MM.1S (cell line): ENCODE measurements around the gene GLB1L3.

Experiments
- DNase-seq: peaks from one replicate; pipeline ENCODE4 v3.0.0-alpha.2; 2015
- H2AFZ ChIP-seq: fragments of 300-600 bp; sonication (generic); 2 replicates; pipeline ENCODE4 v1.6.0; 2016; ENCODE audit warnings: antibody characterized with exemption, low read length
- H3F3A ChIP-seq: fragments of 300-600 bp; sonication (generic); 2 replicates; pipeline ENCODE4 v1.6.1; 2016; ENCODE audit warnings: mild to moderate bottlenecking, antibody characterized with exemption, low read length, moderate library complexity, mixed read lengths; ENCODE audit not compliant: insufficient read depth
- H3K27ac ChIP-seq: fragments of 300-600 bp; sonication (generic); 2 replicates; pipeline ENCODE4 v1.5.1; 2016; ENCODE audit warnings: mild to moderate bottlenecking, low read length
- H3K27me3 ChIP-seq: fragments of 300-600 bp; sonication (generic); replicated peaks from 2 replicates; pipeline ENCODE4 v1.6.0; 2016; ENCODE audit warnings: low read length; ENCODE audit not compliant: insufficient read depth
- H3K36me3 ChIP-seq: fragments of 300-600 bp; sonication (generic); replicated peaks from 2 replicates; pipeline ENCODE4 v1.6.1; 2016; ENCODE audit warnings: mild to moderate bottlenecking, low read length, mixed read lengths; ENCODE audit not compliant: insufficient read depth
- H3K4me1 ChIP-seq: fragments of 300-600 bp; sonication (generic); 2 replicates; pipeline ENCODE4 v1.6.1; 2016; ENCODE audit warnings: low read length, mixed read lengths
- H3K4me2 ChIP-seq: fragments of 300-600 bp; sonication (generic); 2 replicates; pipeline ENCODE4 v1.6.0; 2016; ENCODE audit warnings: low read depth, low read length
- H3K4me3 ChIP-seq: fragments of 300-600 bp; sonication (generic); 2 replicates; pipeline ENCODE4 v1.5.1; 2016; ENCODE audit warnings: low read length, mixed read lengths
- H3K79me2 ChIP-seq: fragments of 300-600 bp; sonication (generic); 2 replicates; pipeline ENCODE4 v1.6.1; 2016; ENCODE audit warnings: mixed run types, low read length, mixed read lengths
- H3K9ac ChIP-seq: fragments of 300-600 bp; sonication (generic); 2 replicates; pipeline ENCODE4 v1.6.1; 2016; ENCODE audit warnings: low read length, mixed read lengths
- H3K9me2 ChIP-seq: fragments of 300-600 bp; sonication (generic); replicated peaks from 2 replicates; pipeline ENCODE4 v1.6.1; 2016; ENCODE audit warnings: mild to moderate bottlenecking, low read length, mixed read lengths; ENCODE audit not compliant: insufficient read depth
- H3K9me3 ChIP-seq: fragments of 300-600 bp; sonication (generic); replicated peaks from 2 replicates; pipeline ENCODE4 v1.6.1; 2016; ENCODE audit warnings: mild to moderate bottlenecking, low read length, mixed read lengths; ENCODE audit not compliant: insufficient read depth
- H4K20me1 ChIP-seq: fragments of 300-600 bp; sonication (generic); 2 replicates; pipeline ENCODE4 v1.6.1; 2016; ENCODE audit warnings: mild to moderate bottlenecking, low read length, moderate library complexity, mixed read lengths; ENCODE audit not compliant: insufficient read depth
- EZH2 ChIP-seq: fragments of 300-600 bp; sonication (generic); optimal IDR thresholded peaks from 2 replicates; pipeline ENCODE3; 2017; ENCODE audit warnings: low read depth, mild to moderate bottlenecking, antibody characterized with exemption, low read length, mixed read lengths
- EZH2phosphoT487 ChIP-seq: fragments of 300-600 bp; sonication (generic); IDR thresholded peaks from 2 replicates; pipeline ENCODE4 v1.6.1; 2018; ENCODE audit warnings: antibody characterized with exemption, low read length
- TF ChIP-seq, protein P1 (sequence below): fragments of 300-600 bp; sonication (generic); IDR thresholded peaks from 2 replicates; pipeline ENCODE4 v1.5.1; 2016; ENCODE audit warnings: antibody characterized with exemption, low read length, mixed read lengths

Gene GLB1L3

DNA sequence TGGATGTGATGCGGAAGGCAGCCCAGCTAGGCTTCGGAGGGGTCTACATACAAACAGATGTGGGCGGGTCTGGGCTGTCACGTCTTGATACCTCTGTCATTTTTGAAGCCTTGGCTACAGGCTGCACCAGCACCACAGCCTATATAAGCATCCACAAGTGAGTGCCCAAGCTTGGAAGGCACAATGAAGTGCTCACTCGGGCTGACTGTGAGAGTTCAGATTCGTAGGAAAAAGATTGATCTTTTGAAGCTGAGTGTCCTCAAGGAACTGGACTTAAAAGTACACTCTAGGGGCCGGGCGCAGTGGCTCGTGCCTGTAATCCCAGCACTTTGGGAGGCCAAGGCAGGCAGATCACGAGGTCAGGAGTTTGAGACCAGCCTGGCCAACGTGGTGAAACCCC is 19.1 kb upstream of the GLB1L3 start:
- Histone ChIP-seq H4K20me1 (no peaks in the 10 kb centered on the region), H3K36me3 (no peaks in the 10 kb centered on the region), H3K4me2 (no peak overlapping the region), H3K79me2 (peaks cover 35% of the 10 kb centered on the region), H3K27me3 (no peaks in the 10 kb centered on the region), H2AFZ (no peak overlapping the region), H3K9me2 (no peaks in the 10 kb centered on the region), H3K27ac (no peak overlapping the region), H3K9ac (no peak overlapping the region), H3K4me1 (peaks cover 26% of the 10 kb centered on the region), H3K4me3 (no peak overlapping the region), H3K9me3 (no peaks in the 10 kb centered on the region), H3F3A (no peaks in the 10 kb centered on the region)
- TF ChIP-seq, protein P1, sequence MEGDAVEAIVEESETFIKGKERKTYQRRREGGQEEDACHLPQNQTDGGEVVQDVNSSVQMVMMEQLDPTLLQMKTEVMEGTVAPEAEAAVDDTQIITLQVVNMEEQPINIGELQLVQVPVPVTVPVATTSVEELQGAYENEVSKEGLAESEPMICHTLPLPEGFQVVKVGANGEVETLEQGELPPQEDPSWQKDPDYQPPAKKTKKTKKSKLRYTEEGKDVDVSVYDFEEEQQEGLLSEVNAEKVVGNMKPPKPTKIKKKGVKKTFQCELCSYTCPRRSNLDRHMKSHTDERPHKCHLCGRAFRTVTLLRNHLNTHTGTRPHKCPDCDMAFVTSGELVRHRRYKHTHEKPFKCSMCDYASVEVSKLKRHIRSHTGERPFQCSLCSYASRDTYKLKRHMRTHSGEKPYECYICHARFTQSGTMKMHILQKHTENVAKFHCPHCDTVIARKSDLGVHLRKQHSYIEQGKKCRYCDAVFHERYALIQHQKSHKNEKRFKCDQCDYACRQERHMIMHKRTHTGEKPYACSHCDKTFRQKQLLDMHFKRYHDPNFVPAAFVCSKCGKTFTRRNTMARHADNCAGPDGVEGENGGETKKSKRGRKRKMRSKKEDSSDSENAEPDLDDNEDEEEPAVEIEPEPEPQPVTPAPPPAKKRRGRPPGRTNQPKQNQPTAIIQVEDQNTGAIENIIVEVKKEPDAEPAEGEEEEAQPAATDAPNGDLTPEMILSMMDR, result no peak
- TF ChIP-seq EZH2phosphoT487, result no peak
- no peak for TF ChIP-seq EZH2
- DNase-seq, result no peak

DNA sequence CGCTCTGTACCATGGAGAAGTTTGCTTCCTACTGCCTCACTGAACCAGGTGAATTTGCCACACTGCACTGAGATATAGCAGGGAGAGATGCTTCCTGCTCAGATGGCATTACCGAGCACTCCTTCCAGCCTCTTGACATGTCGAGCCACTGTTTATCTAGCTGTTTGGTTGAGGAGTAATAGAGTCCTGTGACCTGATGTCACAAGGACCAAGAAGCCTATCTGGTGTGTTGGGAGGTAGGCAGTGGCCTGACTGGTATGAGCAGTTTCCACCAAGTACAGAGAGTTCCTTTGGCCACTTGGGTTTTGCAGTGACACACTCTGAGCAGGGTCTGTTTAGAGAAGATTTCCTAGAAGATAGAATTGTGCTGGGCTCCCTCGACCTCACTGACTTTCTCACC is 17.6 kb upstream of the GLB1L3 start:
- Histone ChIP-seq H3K9me2 (no peaks in the 10 kb centered on the region), H3K9ac (no peak overlapping the region), H3K79me2 (peaks cover 30% of the 10 kb centered on the region), H3F3A (no peaks in the 10 kb centered on the region), H3K4me2 (no peak overlapping the region), H3K36me3 (no peaks in the 10 kb centered on the region), H3K9me3 (no peaks in the 10 kb centered on the region), H2AFZ (no peak overlapping the region), H4K20me1 (no peaks in the 10 kb centered on the region), H3K4me3 (no peak overlapping the region), H3K4me1 (peaks cover 26% of the 10 kb centered on the region), H3K27ac (no peak overlapping the region), H3K27me3 (no peaks in the 10 kb centered on the region)
- TF ChIP-seq, protein P1, result no peak
- TF ChIP-seq EZH2 (no peak), EZH2phosphoT487 (no peak)
- DNase-seq, result no peak

DNA sequence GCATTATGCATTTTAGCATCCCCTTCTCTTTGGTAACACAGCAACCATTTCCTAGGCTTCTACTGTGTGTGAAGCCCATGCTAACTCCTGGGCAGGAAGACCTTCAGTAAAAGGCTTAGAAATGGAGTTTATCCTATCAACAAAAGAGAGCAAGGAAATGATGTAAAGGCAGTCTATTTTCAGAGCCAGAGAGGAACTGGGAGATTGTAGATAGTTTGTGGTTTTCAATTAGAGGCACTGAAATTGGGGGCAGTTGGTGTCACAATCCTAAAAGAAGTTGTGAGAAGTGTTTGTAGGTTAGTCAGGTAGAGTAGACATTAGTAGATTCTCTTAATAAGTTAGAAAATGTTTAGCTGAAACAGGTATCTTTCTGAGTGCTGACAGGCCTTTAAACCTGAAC is 15.7 kb upstream of the GLB1L3 start:
- Histone ChIP-seq H3K79me2 (peaks cover 10% of the 10 kb centered on the region), H3K36me3 (no peaks in the 10 kb centered on the region), H3K9me2 (no peaks in the 10 kb centered on the region), H3K4me3 (no peak overlapping the region), H2AFZ (no peak overlapping the region), H3F3A (no peaks in the 10 kb centered on the region), H3K9ac (peak overlapping the region; percentile 7; the same call in 1 of the 2 replicates), H3K27me3 (no peaks in the 10 kb centered on the region), H3K27ac (peak overlapping the region; percentile 49; the same call in 1 of the 2 replicates), H3K4me1 (peaks cover 22% of the 10 kb centered on the region), H3K9me3 (no peaks in the 10 kb centered on the region), H4K20me1 (no peaks in the 10 kb centered on the region), H3K4me2 (peak overlapping the region; percentile 38; the same call in 1 of the 2 replicates)
- TF ChIP-seq EZH2phosphoT487, result no peak
- TF ChIP-seq, protein P1, result no peak
- TF ChIP-seq EZH2, result no peak
- no peak for DNase-seq
